GM23338 (cell line): ENCODE data around the gene BTBD9. TPM values are rescaled to one million over a fixed set of nuclear protein-coding genes. Genes with fewer than 3 reads are reported as not detected.

ENCODE experiments used
- ATAC-seq: fragments of 200-7000 bp; cut with Tn5 transposase; 3 replicates; pipeline ENCODE4 v1.9.1; 2020
- DNase-seq: peaks from one replicate; pipeline ENCODE4 v3.0.0-alpha.2; 2015; ENCODE audit warnings: low spot score
- H2AFZ ChIP-seq: fragments of 200-600 bp; sonication (generic); 2 replicates; pipeline ENCODE4 v1.8.0; 2016; ENCODE audit warnings: antibody characterized with exemption, mild to moderate bottlenecking, moderate library complexity
- H3F3A ChIP-seq: fragments of 200-600 bp; sonication (generic); replicated peaks from 2 replicates; pipeline ENCODE4 v1.8.0; 2017; ENCODE audit warnings: antibody characterized with exemption, mixed run types, low read depth
- H3K27ac ChIP-seq: fragments of 200-600 bp; sonication (generic); 2 replicates; pipeline ENCODE4 v1.6.1; 2016; ENCODE audit warnings: low read depth
- H3K27me3 ChIP-seq: fragments of 200-600 bp; sonication (generic); 2 replicates; pipeline ENCODE4 v1.8.0; 2016; ENCODE audit warnings: mild to moderate bottlenecking, mixed run types, moderate library complexity; ENCODE audit not compliant: insufficient read depth
- H3K36me3 ChIP-seq: fragments of 200-600 bp; sonication (generic); 2 replicates; pipeline ENCODE4 v1.8.0; 2016; ENCODE audit warnings: mild to moderate bottlenecking; ENCODE audit not compliant: insufficient read depth
- H3K4me1 ChIP-seq: fragments of 200-600 bp; sonication (generic); 2 replicates; pipeline ENCODE4 v1.8.0; 2016; ENCODE audit warnings: mild to moderate bottlenecking, moderate library complexity; ENCODE audit not compliant: insufficient read depth
- H3K4me2 ChIP-seq: fragments of 200-600 bp; sonication (generic); 2 replicates; pipeline ENCODE4 v1.7.1; 2017; ENCODE audit warnings: mixed run types
- H3K4me3 ChIP-seq: fragments of 200-600 bp; sonication (generic); 2 replicates; pipeline ENCODE4 v1.6.1; 2016; ENCODE audit warnings: mixed run types
- H3K79me2 ChIP-seq: fragments of 200-600 bp; sonication (generic); replicated peaks from 2 replicates; pipeline ENCODE4 v1.8.0; 2017; ENCODE audit warnings: mild to moderate bottlenecking; ENCODE audit not compliant: insufficient read depth
- H3K9me2 ChIP-seq: fragments of 200-600 bp; sonication (generic); 2 replicates; pipeline ENCODE4 v1.8.0; 2017; ENCODE audit not compliant: insufficient read depth
- H4K20me1 ChIP-seq: fragments of 200-600 bp; sonication (generic); replicated peaks from 2 replicates; pipeline ENCODE4 v1.8.0; 2017; ENCODE audit warnings: mild to moderate bottlenecking; ENCODE audit not compliant: insufficient read depth
- H3K27ac Mint-ChIP-seq: 2 replicates; pipeline ENCODE4 v1.8.0; 2020; ENCODE audit warnings: inconsistent platforms, mild to moderate bottlenecking, moderate library complexity, mixed read lengths
- H3K27me3 Mint-ChIP-seq: 3 replicates; pipeline ENCODE4 v1.8.0; 2022; ENCODE audit warnings: low read depth, mild to moderate bottlenecking, moderate library complexity, mixed read lengths, inconsistent platforms; ENCODE audit not compliant: insufficient read depth, poor library complexity
- H3K36me3 Mint-ChIP-seq: 3 replicates; pipeline ENCODE4 v1.8.0; 2021; ENCODE audit warnings: low read depth, mild to moderate bottlenecking, inconsistent platforms, moderate library complexity, mixed read lengths
- H3K4me1 Mint-ChIP-seq: 3 replicates; pipeline ENCODE4 v1.8.0; 2020; ENCODE audit warnings: mild to moderate bottlenecking, inconsistent platforms, mixed read lengths
- H3K4me3 Mint-ChIP-seq: 3 replicates; pipeline ENCODE4 v1.8.0; 2021; ENCODE audit warnings: moderate library complexity, mild to moderate bottlenecking, inconsistent platforms, mixed read lengths
- H3K9me3 Mint-ChIP-seq: 3 replicates; pipeline ENCODE4 v1.8.0; 2020; ENCODE audit warnings: moderate library complexity, mild to moderate bottlenecking, inconsistent platforms, mixed read lengths
- CREB1 ChIP-seq: fragments of 250-450 bp; sonication (Bioruptor Pico); IDR thresholded peaks from 2 replicates; pipeline ENCODE4 v1.5.0; 2020; ENCODE audit warnings: low read depth, mild to moderate bottlenecking, moderate library complexity
- EZH2 ChIP-seq: fragments of 200-600 bp; sonication (generic); IDR thresholded peaks from one replicate; pipeline ENCODE4 v1.8.0; 2017; ENCODE audit warnings: antibody characterized with exemption, mild to moderate bottlenecking, low read depth; ENCODE audit not compliant: unreplicated experiment
- JUNB ChIP-seq: IDR thresholded peaks from one replicate; pipeline ENCODE4 v1.6.1; 2016; ENCODE audit warnings: antibody characterized with exemption; ENCODE audit not compliant: unreplicated experiment
- NANOG ChIP-seq: IDR thresholded peaks from 2 replicates; pipeline ENCODE4 v1.6.1; 2016; ENCODE audit warnings: antibody characterized with exemption, borderline replicate concordance
- POLR2AphosphoS5 ChIP-seq: IDR thresholded peaks from 2 replicates; pipeline ENCODE4 v1.6.1; 2016; ENCODE audit warnings: antibody characterized with exemption, low read depth
- ZNF114 ChIP-seq: fragments of 250-450 bp; sonication (Bioruptor Pico); IDR thresholded peaks from 2 replicates; pipeline ENCODE4 v1.5.0; 2020; ENCODE audit warnings: mild to moderate bottlenecking, moderate library complexity
- ZNF331 ChIP-seq: fragments of 250-450 bp; sonication (Bioruptor Pico); IDR thresholded peaks from 2 replicates; pipeline ENCODE4 v1.5.0; 2020; ENCODE audit warnings: low read depth, mild to moderate bottlenecking, moderate library complexity
- polyA plus RNA-seq: library from polyadenylated mRNA; unstranded; fragments of >200 nt; fragmentation: Nextera tagmentation; extraction: Ambion mirVana; gene quantifications from 2 replicates; pipeline ENCODE4 v1.2.1, GENCODE V29; 2016
- total RNA-seq: library from RNA; depleted of rRNA; stranded (reverse); fragments of >200 nt; shearing (Covaris generic); gene quantifications from 2 replicates; pipeline ENCODE4 v1.2.3, GENCODE V29; 2014
- TF ChIP-seq, protein P1 (sequence below): fragments of 250-450 bp; sonication (Bioruptor Pico); IDR thresholded peaks from 2 replicates; pipeline ENCODE4 v1.5.0; 2020; ENCODE audit warnings: mild to moderate bottlenecking, moderate library complexity
- TF ChIP-seq, protein P2 (sequence below): IDR thresholded peaks from 2 replicates; pipeline ENCODE4 v1.6.1; 2016; ENCODE audit warnings: antibody characterized with exemption
- TF ChIP-seq, protein P3 (sequence below), 2 experiments: fragments of 200-600 bp in 1 of 2; sonication (generic) in 1 of 2; conservative IDR thresholded peaks; 2 replicates each; pipeline versions ENCODE4 v1.5.1 to v1.6.1; 2016 to 2017; ENCODE audit warnings: antibody characterized with exemption in 2 of 2, low read depth in 2 of 2, mild to moderate bottlenecking in 2 of 2, moderate library complexity in 1 of 2

The BTBD9 gene
- total and polyA plus RNA-seq, 2 experiments from 2014 or later, result 4.2 to 5.3 TPM

DNA sequence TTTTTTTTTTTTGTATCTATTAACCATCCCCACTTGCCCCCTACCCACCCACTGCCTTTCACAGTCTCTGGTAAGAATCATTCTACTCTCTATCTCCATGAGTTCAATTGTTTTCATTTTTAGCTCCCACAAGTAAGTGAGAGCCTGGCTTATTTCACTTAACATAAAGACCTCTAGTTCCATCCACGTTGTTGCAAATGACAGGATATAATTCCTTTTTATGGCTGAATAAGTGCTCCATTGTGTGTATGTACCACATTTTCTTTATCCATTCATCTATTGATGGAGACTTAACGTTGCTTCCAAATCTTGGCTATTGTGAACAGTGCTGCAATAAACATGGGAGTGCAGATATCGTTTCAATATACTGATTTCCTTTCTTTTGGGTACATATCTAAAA is 328.5 kb downstream of the BTBD9 start (continued):
- TF ChIP-seq, protein P1, sequence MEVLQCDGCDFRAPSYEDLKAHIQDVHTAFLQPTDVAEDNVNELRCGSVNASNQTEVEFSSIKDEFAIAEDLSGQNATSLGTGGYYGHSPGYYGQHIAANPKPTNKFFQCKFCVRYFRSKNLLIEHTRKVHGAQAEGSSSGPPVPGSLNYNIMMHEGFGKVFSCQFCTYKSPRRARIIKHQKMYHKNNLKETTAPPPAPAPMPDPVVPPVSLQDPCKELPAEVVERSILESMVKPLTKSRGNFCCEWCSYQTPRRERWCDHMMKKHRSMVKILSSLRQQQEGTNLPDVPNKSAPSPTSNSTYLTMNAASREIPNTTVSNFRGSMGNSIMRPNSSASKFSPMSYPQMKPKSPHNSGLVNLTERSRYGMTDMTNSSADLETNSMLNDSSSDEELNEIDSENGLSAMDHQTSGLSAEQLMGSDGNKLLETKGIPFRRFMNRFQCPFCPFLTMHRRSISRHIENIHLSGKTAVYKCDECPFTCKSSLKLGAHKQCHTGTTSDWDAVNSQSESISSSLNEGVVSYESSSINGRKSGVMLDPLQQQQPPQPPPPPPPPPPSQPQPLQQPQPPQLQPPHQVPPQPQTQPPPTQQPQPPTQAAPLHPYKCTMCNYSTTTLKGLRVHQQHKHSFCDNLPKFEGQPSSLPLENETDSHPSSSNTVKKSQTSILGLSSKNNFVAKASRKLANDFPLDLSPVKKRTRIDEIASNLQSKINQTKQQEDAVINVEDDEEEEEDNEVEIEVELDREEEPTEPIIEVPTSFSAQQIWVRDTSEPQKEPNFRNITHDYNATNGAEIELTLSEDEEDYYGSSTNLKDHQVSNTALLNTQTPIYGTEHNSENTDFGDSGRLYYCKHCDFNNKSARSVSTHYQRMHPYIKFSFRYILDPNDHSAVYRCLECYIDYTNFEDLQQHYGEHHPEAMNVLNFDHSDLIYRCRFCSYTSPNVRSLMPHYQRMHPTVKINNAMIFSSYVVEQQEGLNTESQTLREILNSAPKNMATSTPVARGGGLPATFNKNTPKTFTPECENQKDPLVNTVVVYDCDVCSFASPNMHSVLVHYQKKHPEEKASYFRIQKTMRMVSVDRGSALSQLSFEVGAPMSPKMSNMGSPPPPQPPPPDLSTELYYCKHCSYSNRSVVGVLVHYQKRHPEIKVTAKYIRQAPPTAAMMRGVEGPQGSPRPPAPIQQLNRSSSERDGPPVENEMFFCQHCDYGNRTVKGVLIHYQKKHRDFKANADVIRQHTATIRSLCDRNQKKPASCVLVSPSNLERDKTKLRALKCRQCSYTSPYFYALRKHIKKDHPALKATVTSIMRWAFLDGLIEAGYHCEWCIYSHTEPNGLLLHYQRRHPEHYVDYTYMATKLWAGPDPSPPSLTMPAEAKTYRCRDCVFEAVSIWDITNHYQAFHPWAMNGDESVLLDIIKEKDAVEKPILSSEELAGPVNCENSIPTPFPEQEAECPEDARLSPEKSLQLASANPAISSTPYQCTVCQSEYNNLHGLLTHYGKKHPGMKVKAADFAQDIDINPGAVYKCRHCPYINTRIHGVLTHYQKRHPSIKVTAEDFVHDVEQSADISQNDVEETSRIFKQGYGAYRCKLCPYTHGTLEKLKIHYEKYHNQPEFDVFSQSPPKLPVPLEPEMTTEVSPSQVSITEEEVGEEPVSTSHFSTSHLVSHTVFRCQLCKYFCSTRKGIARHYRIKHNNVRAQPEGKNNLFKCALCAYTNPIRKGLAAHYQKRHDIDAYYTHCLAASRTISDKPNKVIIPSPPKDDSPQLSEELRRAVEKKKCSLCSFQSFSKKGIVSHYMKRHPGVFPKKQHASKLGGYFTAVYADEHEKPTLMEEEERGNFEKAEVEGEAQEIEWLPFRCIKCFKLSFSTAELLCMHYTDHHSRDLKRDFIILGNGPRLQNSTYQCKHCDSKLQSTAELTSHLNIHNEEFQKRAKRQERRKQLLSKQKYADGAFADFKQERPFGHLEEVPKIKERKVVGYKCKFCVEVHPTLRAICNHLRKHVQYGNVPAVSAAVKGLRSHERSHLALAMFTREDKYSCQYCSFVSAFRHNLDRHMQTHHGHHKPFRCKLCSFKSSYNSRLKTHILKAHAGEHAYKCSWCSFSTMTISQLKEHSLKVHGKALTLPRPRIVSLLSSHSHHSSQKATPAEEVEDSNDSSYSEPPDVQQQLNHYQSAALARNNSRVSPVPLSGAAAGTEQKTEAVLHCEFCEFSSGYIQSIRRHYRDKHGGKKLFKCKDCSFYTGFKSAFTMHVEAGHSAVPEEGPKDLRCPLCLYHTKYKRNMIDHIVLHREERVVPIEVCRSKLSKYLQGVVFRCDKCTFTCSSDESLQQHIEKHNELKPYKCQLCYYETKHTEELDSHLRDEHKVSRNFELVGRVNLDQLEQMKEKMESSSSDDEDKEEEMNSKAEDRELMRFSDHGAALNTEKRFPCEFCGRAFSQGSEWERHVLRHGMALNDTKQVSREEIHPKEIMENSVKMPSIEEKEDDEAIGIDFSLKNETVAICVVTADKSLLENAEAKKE (CRISPR knock-in tag), result no peak

DNA sequence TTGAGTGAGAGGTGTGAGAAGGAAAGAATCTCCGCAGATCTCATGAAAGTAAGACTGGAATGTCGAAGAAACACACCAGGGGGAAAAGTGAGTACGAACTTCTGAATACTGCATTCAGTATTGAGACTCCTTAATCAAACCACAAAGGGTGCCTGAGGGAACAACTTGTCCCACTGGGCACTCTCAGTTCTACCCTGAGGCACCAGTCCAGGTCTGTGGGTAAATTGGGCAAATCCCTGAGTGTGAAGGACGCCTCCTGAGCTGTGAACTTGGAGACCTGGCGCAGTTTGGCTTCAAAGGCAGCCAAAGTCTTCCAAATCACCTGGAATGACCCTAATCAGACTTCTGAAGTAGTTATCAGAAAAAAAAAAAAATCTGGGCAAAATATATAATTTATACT is 329.7 kb downstream of the BTBD9 start:
- no peak overlapping the region for H3K27ac ChIP-seq
- H3K4me1 Mint-ChIP-seq, result peaks cover 11% of the 10 kb centered on the region
- no peaks in the 10 kb centered on the region for H3K9me3 Mint-ChIP-seq
- ATAC-seq, result no peak
- no peaks in the 10 kb centered on the region for H3K27me3 ChIP-seq
- no peak overlapping the region for H3K4me3 ChIP-seq
- H2AFZ ChIP-seq, result no peak overlapping the region
- H3K36me3 Mint-ChIP-seq, result no peaks in the 10 kb centered on the region
- no peaks in the 10 kb centered on the region for H3K9me2 ChIP-seq
- H3F3A ChIP-seq, result no peaks in the 10 kb centered on the region
- peaks cover 5% of the 10 kb centered on the region for H3K4me1 ChIP-seq
- H3K4me3 Mint-ChIP-seq, result no peak overlapping the region
- H4K20me1 ChIP-seq, result no peaks in the 10 kb centered on the region
- no peaks in the 10 kb centered on the region for H3K79me2 ChIP-seq
- DNase-seq, result no peak
- no peaks in the 10 kb centered on the region for H3K36me3 ChIP-seq
- H3K27ac Mint-ChIP-seq, result no peak overlapping the region
- H3K4me2 ChIP-seq, result no peak overlapping the region
- H3K27me3 Mint-ChIP-seq, result no peaks in the 10 kb centered on the region
- no peak for TF ChIP-seq ZNF331 (CRISPR knock-in tag)
- TF ChIP-seq, protein P2, sequence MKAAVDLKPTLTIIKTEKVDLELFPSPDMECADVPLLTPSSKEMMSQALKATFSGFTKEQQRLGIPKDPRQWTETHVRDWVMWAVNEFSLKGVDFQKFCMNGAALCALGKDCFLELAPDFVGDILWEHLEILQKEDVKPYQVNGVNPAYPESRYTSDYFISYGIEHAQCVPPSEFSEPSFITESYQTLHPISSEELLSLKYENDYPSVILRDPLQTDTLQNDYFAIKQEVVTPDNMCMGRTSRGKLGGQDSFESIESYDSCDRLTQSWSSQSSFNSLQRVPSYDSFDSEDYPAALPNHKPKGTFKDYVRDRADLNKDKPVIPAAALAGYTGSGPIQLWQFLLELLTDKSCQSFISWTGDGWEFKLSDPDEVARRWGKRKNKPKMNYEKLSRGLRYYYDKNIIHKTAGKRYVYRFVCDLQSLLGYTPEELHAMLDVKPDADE, result no peak
- TF ChIP-seq EZH2, result no peak
- no peak for TF ChIP-seq CREB1 (CRISPR knock-in tag)
- TF ChIP-seq JUNB, result no peak
- TF ChIP-seq POLR2AphosphoS5, result no peak
- no peak for TF ChIP-seq ZNF114 (CRISPR knock-in tag)
- TF ChIP-seq, protein P3, sequence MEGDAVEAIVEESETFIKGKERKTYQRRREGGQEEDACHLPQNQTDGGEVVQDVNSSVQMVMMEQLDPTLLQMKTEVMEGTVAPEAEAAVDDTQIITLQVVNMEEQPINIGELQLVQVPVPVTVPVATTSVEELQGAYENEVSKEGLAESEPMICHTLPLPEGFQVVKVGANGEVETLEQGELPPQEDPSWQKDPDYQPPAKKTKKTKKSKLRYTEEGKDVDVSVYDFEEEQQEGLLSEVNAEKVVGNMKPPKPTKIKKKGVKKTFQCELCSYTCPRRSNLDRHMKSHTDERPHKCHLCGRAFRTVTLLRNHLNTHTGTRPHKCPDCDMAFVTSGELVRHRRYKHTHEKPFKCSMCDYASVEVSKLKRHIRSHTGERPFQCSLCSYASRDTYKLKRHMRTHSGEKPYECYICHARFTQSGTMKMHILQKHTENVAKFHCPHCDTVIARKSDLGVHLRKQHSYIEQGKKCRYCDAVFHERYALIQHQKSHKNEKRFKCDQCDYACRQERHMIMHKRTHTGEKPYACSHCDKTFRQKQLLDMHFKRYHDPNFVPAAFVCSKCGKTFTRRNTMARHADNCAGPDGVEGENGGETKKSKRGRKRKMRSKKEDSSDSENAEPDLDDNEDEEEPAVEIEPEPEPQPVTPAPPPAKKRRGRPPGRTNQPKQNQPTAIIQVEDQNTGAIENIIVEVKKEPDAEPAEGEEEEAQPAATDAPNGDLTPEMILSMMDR (conservative IDR thresholded peaks at IDR 0.05; ENCODE audit: low read depth in 2 of 2), result no peak
- no peak for TF ChIP-seq NANOG
